ENCODE results near the gene CALHM3.
"Not testable (repeated sequence)": the region's sequence is repeated elsewhere in the genome, so short reads cannot be mapped to it uniquely, and the experiment has no call there.

Gene CALHM3

GRCh38 chr10:103479135-103479534 lies at the start of gene CALHM3:
Gene CALHM3 (minus strand): TSS chr10:103479240. CDS start chr10:103479032, 208 bp downstream.
- no peak for DNase-seq

GRCh38 chr10:103528549-103528948 lies 49.5 kb upstream of the CALHM3 start:
- DNase-seq, result no peak

GRCh38 chr10:103527476-103527875 lies 48.4 kb upstream of the CALHM3 start:
- DNase-seq, result not testable (repeated sequence)

GRCh38 chr10:103525901-103526300 lies 46.9 kb upstream of the CALHM3 start:
- DNase-seq, result no peak

GRCh38 chr10:103523683-103524082 lies 44.6 kb upstream of the CALHM3 start:
- no peak for DNase-seq

GRCh38 chr10:103522006-103522405 lies 43.0 kb upstream of the CALHM3 start:
- DNase-seq, result not testable (repeated sequence)

- no peak for DNase-seq
Measured at GRCh38 chr10:103519798-103520197, 40.8 kb upstream of the CALHM3 start.

- no peak for DNase-seq
Measured at GRCh38 chr10:103517234-103518085, 38.4 kb upstream of the CALHM3 start.

- no peak for DNase-seq
Measured at GRCh38 chr10:103514244-103514643, 35.2 kb upstream of the CALHM3 start.

- no peak for DNase-seq
Measured at GRCh38 chr10:103513380-103514060, 34.5 kb upstream of the CALHM3 start.

- no peak for DNase-seq
Measured at GRCh38 chr10:103512591-103513379, 33.7 kb upstream of the CALHM3 start.

GRCh38 chr10:103512166-103512565 lies 33.1 kb upstream of the CALHM3 start:
- no peak for DNase-seq

- DNase-seq, result no peak
Measured at GRCh38 chr10:103510791-103511752, 32.0 kb upstream of the CALHM3 start.

- DNase-seq, result no peak
Measured at GRCh38 chr10:103510046-103510685, 31.1 kb upstream of the CALHM3 start.

- peak; percentile 41 for DNase-seq
Measured at GRCh38 chr10:103507235-103508191, 28.5 kb upstream of the CALHM3 start.

GRCh38 chr10:103506061-103506460 lies 27.0 kb upstream of the CALHM3 start:
- no peak for DNase-seq

- no peak for DNase-seq
Measured at GRCh38 chr10:103504181-103504783, 25.2 kb upstream of the CALHM3 start.

GRCh38 chr10:103503777-103504176 lies 24.7 kb upstream of the CALHM3 start:
- not testable (repeated sequence) for DNase-seq

GRCh38 chr10:103502849-103503660 lies 24.0 kb upstream of the CALHM3 start:
- DNase-seq, result peak; percentile 21
